Loucy (cell line): ENCODE measurements around the gene RRP8.

Source experiments
- CTCF ChIP-seq: fragments of 200-600 bp; sonication (generic); conservative IDR thresholded peaks from 2 replicates; pipeline ENCODE4 v1.5.1; 2014; ENCODE audit warnings: mild to moderate bottlenecking, antibody characterized with exemption, low read length
- EZH2phosphoT487 ChIP-seq: fragments of 200-600 bp; IDR thresholded peaks from 2 replicates; pipeline ENCODE4 v1.6.1; 2018; ENCODE audit warnings: antibody characterized with exemption, mild to moderate bottlenecking, moderate library complexity, borderline replicate concordance

- TF ChIP-seq CTCF (no peak), EZH2phosphoT487 (no peak)
Observed at GRCh38 chr11:6615882-6616585, 12.6 kb upstream of the RRP8 start.
